ENCODE results near the gene SAP30BP. TPM values are rescaled to one million over a fixed set of nuclear protein-coding genes. Genes with fewer than 3 reads are reported as not detected.
A peak's percentile ranks its signal among the peaks of the same experiment; 100 is the strongest.

The SAP30BP gene
- total and polyA plus RNA-seq, 8 donors: 24.6 to 154 (median 72.9) TPM

GRCh38 chr17:75645501-75645888 is 21.6 kb upstream of the SAP30BP start:
- peak overlapping the region; percentile 88 to 96 (median 92) for H3K27ac ChIP-seq

GRCh38 chr17:75645889-75646637 is 21.1 kb upstream of the SAP30BP start:
- TF ChIP-seq POLR2AphosphoS5 (IDR thresholded peaks at IDR 0.05): peak in 2 of 3 donors; percentile 95 to 97
- TF ChIP-seq EP300 (IDR thresholded peaks at IDR 0.05): no peak
- peak in 2 of 4 donors; percentile 46 to 68 for TF ChIP-seq POLR2A (IDR thresholded peaks at IDR 0.05)
- H3K4me3 ChIP-seq: peak overlapping the region in 3 of 4 donors; percentile 1 to 33 (median 6)
- DNase-seq: peak; percentile 94 to 96
- no peaks in the 10 kb centered on the region for H3K27me3 ChIP-seq
- peak overlapping the region; percentile 88 to 96 (median 92) for H3K27ac ChIP-seq
- no peaks in the 10 kb centered on the region for H3K9me3 ChIP-seq
- H3K4me1 ChIP-seq: peaks cover 45 to 61% (median 58%) of the 10 kb centered on the region in 4 donors
- WGBS, 5 donors: 21 to 51% (median 26%) methylated on average over 11 to 17 of the region's 17 CpGs
- peaks cover 18 to 43% (median 41%) of the 10 kb centered on the region in 4 donors for H3K36me3 ChIP-seq
- intact Hi-C loops (cut with DNase I; ENCODE audit: low total_unique reads): no loop called here

More at GRCh38 chr17:75645501-75645888, 21.6 kb upstream of the SAP30BP start:
- H3K27me3 ChIP-seq: no peaks in the 10 kb centered on the region
- no peak for TF ChIP-seq POLR2A (IDR thresholded peaks at IDR 0.05)
- peak in 2 of 3 donors; percentile 54 to 80 for TF ChIP-seq POLR2AphosphoS5 (IDR thresholded peaks at IDR 0.05)
- H3K4me3 ChIP-seq: no peak overlapping the region
- H3K9me3 ChIP-seq: no peaks in the 10 kb centered on the region
- peaks cover 46 to 67% (median 64%) of the 10 kb centered on the region in 4 donors for H3K4me1 ChIP-seq
- H3K36me3 ChIP-seq: peaks cover 13 to 42% (median 40%) of the 10 kb centered on the region in 4 donors
- WGBS, 5 donors: 26 to 48% (median 42%) methylated on average over 7 of the region's 7 CpGs
- intact Hi-C loops (cut with DNase I; ENCODE audit: low total_unique reads): no loop called here
- peak; percentile 85 to 93 for DNase-seq

GRCh38 chr17:75646638-75646992 is 20.5 kb upstream of the SAP30BP start:
- Histone ChIP-seq H3K4me3 (peak overlapping the region in 3 of 4 donors; percentile 1 to 33 (median 6)), H3K36me3 (peaks cover 24 to 46% (median 43%) of the 10 kb centered on the region in 4 donors), H3K27ac (peak overlapping the region; percentile 88 to 96 (median 92)), H3K27me3 (no peaks in the 10 kb centered on the region), H3K9me3 (no peaks in the 10 kb centered on the region), H3K4me1 (peaks cover 41 to 55% (median 53%) of the 10 kb centered on the region in 4 donors)
- intact Hi-C loops (cut with DNase I; ENCODE audit: low total_unique reads): no loop called here
- 38 to 71% (median 60%) methylated on average over 6 of the region's 6 CpGs for WGBS, 5 donors
- TF ChIP-seq EP300 (IDR thresholded peaks at IDR 0.05): no peak
- TF ChIP-seq POLR2A (IDR thresholded peaks at IDR 0.05): no peak
- TF ChIP-seq CTCF (IDR thresholded peaks at IDR 0.05): no peak
- TF ChIP-seq POLR2AphosphoS5 (IDR thresholded peaks at IDR 0.05): no peak
- DNase-seq: no peak

- WGBS, 5 donors: 28 to 74% (median 67%) methylated on average over 7 of the region's 7 CpGs
- H3K27me3 ChIP-seq: no peaks in the 10 kb centered on the region
- DNase-seq: peak in 1 of 2 donors; percentile 58
- peak overlapping the region in 2 of 4 donors; percentile 1 to 33 for H3K4me3 ChIP-seq
- H3K9me3 ChIP-seq: no peaks in the 10 kb centered on the region
- H3K27ac ChIP-seq: peak overlapping the region; percentile 88 to 96 (median 92)
- intact Hi-C loops (cut with DNase I; ENCODE audit: low total_unique reads): no loop called here
- peaks cover 24 to 50% (median 45%) of the 10 kb centered on the region in 4 donors for H3K36me3 ChIP-seq
- TF ChIP-seq CTCF (IDR thresholded peaks at IDR 0.05): no peak
- TF ChIP-seq EP300 (IDR thresholded peaks at IDR 0.05): no peak
- TF ChIP-seq POLR2A (IDR thresholded peaks at IDR 0.05): no peak
- TF ChIP-seq POLR2AphosphoS5 (IDR thresholded peaks at IDR 0.05): no peak
- H3K4me1 ChIP-seq: peaks cover 36 to 51% (median 48%) of the 10 kb centered on the region in 4 donors
Measured at GRCh38 chr17:75647061-75647460, 20.1 kb upstream of the SAP30BP start.

DNA sequence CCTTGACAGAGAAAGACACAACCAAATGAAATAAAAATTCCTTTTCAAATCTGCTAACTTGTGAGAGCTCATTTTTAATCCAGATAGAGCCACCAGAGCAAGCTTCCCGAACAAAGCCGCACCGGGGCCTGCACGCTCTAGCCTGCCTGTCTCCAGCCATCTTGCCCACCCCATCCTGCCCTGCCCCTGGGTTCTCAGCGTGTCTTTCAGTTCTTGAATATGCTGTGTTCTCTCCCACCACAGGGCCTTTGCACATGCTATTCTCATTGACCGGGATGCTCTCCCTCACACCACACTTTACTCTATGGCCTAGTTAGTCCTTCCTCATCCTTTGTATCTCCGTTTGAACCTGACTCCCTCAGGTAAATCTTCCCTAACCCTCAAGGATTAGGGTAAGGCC is 19.2 kb upstream of the SAP30BP start:
- DNase-seq: no peak
- WGBS, 5 donors: 95 to 97% (median 97%) methylated on average over 7 of the region's 7 CpGs
- Histone ChIP-seq H3K36me3 (peaks cover 24 to 57% (median 53%) of the 10 kb centered on the region in 4 donors), H3K9me3 (no peaks in the 10 kb centered on the region), H3K4me1 (peaks cover 27 to 45% (median 43%) of the 10 kb centered on the region in 4 donors), H3K27ac (peak overlapping the region; percentile 41 to 96 (median 91)), H3K4me3 (no peak overlapping the region), H3K27me3 (no peaks in the 10 kb centered on the region)
- TF ChIP-seq POLR2AphosphoS5 (IDR thresholded peaks at IDR 0.05) (no peak), POLR2A (IDR thresholded peaks at IDR 0.05) (no peak), EP300 (IDR thresholded peaks at IDR 0.05) (no peak), CTCF (IDR thresholded peaks at IDR 0.05) (no peak)
- intact Hi-C loops (cut with DNase I; ENCODE audit: low total_unique reads): no loop called here
